Ascending aorta (tissue), 2 donors: Measurements from ENCODE around the gene MAGOH. TPM values are rescaled to one million over a fixed set of nuclear protein-coding genes. Genes with fewer than 3 reads are reported as not detected.

Source experiments
- DNase-seq, 2 donors: peaks; one replicate each; pipeline ENCODE4 v3.0.0-alpha.2; 2019; ENCODE audit warnings: low spot score in 2 of 2
- H3K27ac ChIP-seq, 2 donors: fragments of 200-600 bp; sonication (generic); one replicate each; pipeline ENCODE4 v1.5.1; 2016 to 2017; ENCODE audit warnings: mild to moderate bottlenecking in 1 of 2
- H3K27me3 ChIP-seq: fragments of 200-600 bp; sonication (generic); one replicate; pipeline ENCODE4 v1.5.1; 2017
- H3K36me3 ChIP-seq, 2 donors: fragments of 200-600 bp; sonication (generic); one replicate each; pipeline ENCODE4 v1.5.1; 2016
- H3K4me1 ChIP-seq, 2 donors: fragments of 200-600 bp; sonication (generic); one replicate each; pipeline ENCODE4 v1.5.1; 2016 to 2017; ENCODE audit warnings: mild to moderate bottlenecking in 1 of 2
- H3K4me3 ChIP-seq, 2 donors: fragments of 200-600 bp; sonication (generic); one replicate each; pipeline ENCODE4 v1.5.1; 2016 to 2017; ENCODE audit warnings: mild to moderate bottlenecking in 1 of 2
- H3K9me3 ChIP-seq, 2 donors: fragments of 200-600 bp; sonication (generic); one replicate each; pipeline ENCODE4 v1.5.1; 2016
- CTCF ChIP-seq, 3 experiments: fragments of 200-600 bp in 2 of 3; fragments of 450-650 bp in 1 of 3; sonication (generic) in 2 of 3; IDR thresholded peaks; one replicate each; pipeline ENCODE4 v1.5.1; 2016 to 2019; ENCODE audit warnings: antibody characterized with exemption in 3 of 3, mild to moderate bottlenecking in 1 of 3, moderate library complexity in 1 of 3
- intact Hi-C: fragments of 100-400 bp; cut with DNase I; formaldehyde crosslinking; loops from one replicate; pipeline ENCODE4 v1.15.1; 2023
- total RNA-seq: library from RNA; depleted of rRNA; stranded (reverse); fragments of >200 nt; gene quantifications from one replicate; pipeline ENCODE4 v1.1.0, GENCODE V29; 2016

MAGOH gene
- total RNA-seq, 1 donor from 2014 or later, result 10.9 TPM

- H3K27ac ChIP-seq, result no peak overlapping the region
- no peaks in the 10 kb centered on the region for H3K27me3 ChIP-seq
- no peaks in the 10 kb centered on the region for H3K4me1 ChIP-seq
- peak in 1 of 2 donors; percentile 55 for DNase-seq
- peaks cover 11 to 13% of the 10 kb centered on the region in 2 donors for H3K36me3 ChIP-seq
- no peaks in the 10 kb centered on the region for H3K9me3 ChIP-seq
- intact Hi-C loops, result no loop called here
- no peak overlapping the region for H3K4me3 ChIP-seq
- TF ChIP-seq CTCF (IDR thresholded peaks at IDR 0.05), result no peak
These were observed 29.4 kb upstream of the MAGOH start for GRCh38 chr1:53267761-53268160.

GRCh38 chr1:53266038-53266437, 27.7 kb upstream of the MAGOH start:
- Histone ChIP-seq H3K27ac (no peak overlapping the region), H3K27me3 (no peaks in the 10 kb centered on the region), H3K9me3 (no peaks in the 10 kb centered on the region), H3K4me1 (no peaks in the 10 kb centered on the region), H3K36me3 (peaks cover 23 to 27% of the 10 kb centered on the region in 2 donors), H3K4me3 (no peak overlapping the region)
- TF ChIP-seq CTCF (IDR thresholded peaks at IDR 0.05), result no peak
- DNase-seq, result peak in 1 of 2 donors; percentile 21
- intact Hi-C loops, result no loop called here

GRCh38 chr1:53265581-53265980, 27.3 kb upstream of the MAGOH start:
- no peak for TF ChIP-seq CTCF (IDR thresholded peaks at IDR 0.05)
- H3K4me3 ChIP-seq, result no peak overlapping the region
- peak in 1 of 2 donors; percentile 27 for DNase-seq
- H3K9me3 ChIP-seq, result no peaks in the 10 kb centered on the region
- H3K36me3 ChIP-seq, result peaks cover 20 to 27% of the 10 kb centered on the region in 2 donors
- no peaks in the 10 kb centered on the region for H3K27me3 ChIP-seq
- no peaks in the 10 kb centered on the region for H3K4me1 ChIP-seq
- intact Hi-C loops, result no loop called here
- no peak overlapping the region for H3K27ac ChIP-seq

- Histone ChIP-seq H3K9me3 (no peaks in the 10 kb centered on the region), H3K36me3 (peaks cover 20 to 23% of the 10 kb centered on the region in 2 donors), H3K27ac (no peak overlapping the region), H3K4me1 (no peaks in the 10 kb centered on the region), H3K27me3 (no peaks in the 10 kb centered on the region), H3K4me3 (no peak overlapping the region)
- peak in 1 of 2 donors; percentile 56 for DNase-seq
- intact Hi-C loops, result no loop called here
- TF ChIP-seq CTCF (IDR thresholded peaks at IDR 0.05), result no peak
These were observed 25.7 kb upstream of the MAGOH start for GRCh38 chr1:53264048-53264447.

- DNase-seq, result peak in 1 of 2 donors; percentile 18
- Histone ChIP-seq H3K4me3 (no peak overlapping the region), H3K27me3 (no peaks in the 10 kb centered on the region), H3K27ac (no peak overlapping the region), H3K4me1 (no peaks in the 10 kb centered on the region), H3K36me3 (peaks cover 22 to 23% of the 10 kb centered on the region in 2 donors), H3K9me3 (no peaks in the 10 kb centered on the region)
- TF ChIP-seq CTCF (IDR thresholded peaks at IDR 0.05), result no peak
- intact Hi-C loops, result no loop called here
These were observed 23.7 kb upstream of the MAGOH start for GRCh38 chr1:53262000-53262399.
